Stimulated activated CD8-positive, alpha-beta memory T cell treated with anti-CD3 and anti-CD28 coated beads, Interleukin-2, amount 100 ng/mL, for 48 hours (primary cell): ENCODE data around the gene GDPD5.
"Not testable (repeated sequence)": the region's sequence is repeated elsewhere in the genome, so short reads cannot be mapped to it uniquely, and the experiment has no call there.

Experiments
- DNase-seq, 2 donors: peaks; one replicate each; pipeline ENCODE4 v3.0.0-alpha.2; 2020; ENCODE audit warnings: low read depth in 2 of 2

GDPD5 gene

DNA sequence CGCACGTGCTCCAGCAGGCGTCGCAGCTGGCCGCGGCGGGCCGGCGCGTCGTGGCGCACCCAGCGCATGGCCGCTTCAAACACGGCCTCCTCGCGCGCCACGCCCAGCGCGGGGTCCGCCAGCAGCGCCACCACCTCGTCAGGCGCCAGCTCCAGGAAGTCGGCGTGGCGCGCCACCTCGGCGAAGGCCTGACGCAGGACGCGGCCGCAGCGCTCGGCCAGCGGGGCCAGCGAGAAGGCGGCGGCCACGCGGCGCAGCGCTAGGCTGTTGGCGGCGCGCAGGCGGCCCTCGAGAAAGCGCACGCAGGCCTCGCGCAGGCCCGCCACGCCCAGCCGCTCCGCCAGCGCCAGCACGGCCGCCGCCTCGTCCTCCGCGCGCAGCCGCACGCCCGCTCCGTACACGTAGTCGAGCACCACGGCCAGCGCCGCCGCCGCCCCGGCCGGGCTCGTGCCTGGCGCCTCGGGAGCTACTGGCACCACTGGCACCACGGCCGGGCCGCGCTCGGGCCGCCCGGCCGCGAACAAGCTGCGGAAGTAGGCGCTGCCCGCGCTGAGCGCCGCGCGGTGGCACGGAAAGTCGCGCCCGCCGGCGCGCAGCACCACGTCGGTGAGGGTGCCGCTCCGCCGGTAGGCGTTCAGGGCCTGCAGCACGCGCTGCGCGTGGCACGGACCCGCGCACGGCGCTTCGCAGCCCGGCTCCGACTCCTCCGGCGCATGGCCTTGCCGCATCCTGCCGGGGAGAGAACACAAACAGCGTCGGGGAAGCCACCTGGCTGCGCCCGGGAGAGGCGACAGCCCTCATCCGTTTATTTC lies 95.6 kb downstream of the GDPD5 start:
- peak; percentile 43 to 45 for DNase-seq

DNA sequence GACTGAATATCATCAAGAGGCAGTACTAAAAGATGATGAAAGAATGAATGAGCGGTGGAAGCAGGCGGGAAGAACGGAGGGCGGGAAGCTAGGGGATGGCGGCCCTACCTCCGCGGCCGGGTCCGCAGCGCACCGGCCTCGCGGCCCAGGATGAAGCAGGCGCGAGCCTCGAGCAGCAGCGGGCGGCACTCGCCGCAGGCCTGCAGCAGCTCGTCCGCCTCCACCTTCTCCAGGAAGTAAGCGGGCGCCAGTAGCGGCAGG lies 96.2 kb downstream of the GDPD5 start:
- DNase-seq: no peak

DNA sequence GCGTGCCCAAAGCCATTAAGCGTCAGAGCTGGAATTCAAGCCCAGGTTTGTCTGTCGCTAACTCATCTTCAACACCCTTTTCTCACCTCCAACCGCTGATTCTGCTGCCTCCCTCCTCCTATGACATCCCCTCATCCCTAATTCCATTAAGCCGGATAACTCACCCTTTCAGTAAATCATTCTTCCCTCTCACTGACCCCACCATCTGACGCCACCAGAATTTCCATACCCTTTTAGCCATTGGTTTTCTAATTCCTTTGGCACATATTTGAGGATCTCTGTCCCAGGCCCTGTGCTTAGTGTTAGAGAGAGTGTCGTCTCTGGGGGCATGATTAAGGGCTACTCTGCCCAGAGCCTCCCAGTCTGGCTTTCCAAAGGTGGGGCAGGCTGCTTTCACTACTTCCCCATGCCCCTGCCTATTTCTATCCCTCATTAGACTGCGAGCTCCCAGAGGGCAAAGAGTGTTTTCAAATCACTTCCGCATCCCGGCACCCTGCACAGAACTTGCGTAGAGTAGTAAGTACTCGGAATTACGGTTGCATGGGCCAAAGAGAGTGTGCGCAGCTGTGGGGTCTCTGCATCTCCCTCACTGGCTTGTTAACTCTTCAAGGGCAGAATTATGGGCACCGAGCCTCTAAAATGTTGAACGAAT lies 96.6 kb downstream of the GDPD5 start:
- DNase-seq: no peak

DNA sequence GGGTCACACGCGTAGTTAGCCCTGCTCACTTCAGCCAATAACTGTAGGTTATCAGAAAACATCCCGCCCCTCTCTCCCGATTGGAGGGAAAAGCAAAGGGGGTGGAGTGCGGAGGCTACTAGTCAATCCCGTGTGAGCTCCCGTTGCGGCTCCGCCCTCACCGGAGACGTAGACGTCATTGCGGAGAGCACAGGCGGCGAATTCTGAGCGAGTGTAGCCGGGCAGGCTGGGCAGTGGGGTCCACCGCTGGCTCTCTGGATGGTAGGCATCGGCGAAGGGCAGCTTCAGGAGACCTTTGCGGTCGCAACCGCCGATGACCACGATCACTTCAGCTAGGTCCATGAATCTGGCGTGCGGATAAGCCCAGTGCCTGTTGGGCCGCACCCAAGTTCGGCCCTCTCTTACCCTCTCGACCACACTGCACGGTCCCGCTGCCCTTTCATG lies 97.4 kb downstream of the GDPD5 start:
- peak; percentile 32 to 69 for DNase-seq

DNA sequence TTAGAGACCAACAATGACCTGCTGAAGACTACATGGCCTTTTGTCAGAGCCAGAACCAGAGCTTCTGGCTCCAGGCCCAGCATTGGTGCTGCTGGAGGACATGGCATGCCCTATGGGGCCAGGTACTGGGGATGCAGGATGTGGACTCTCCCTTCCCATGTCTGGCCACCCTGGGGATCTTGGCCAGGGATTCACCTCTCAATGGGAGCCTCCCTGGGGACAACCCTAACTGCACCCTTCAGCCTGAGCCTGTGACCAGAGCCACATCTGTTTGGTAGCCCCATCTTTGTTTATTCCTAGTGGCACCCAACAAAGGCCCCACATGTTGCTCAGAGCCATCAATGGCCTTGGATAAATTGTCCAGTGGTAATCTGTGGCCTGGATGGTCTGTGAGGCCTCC lies 98.6 kb downstream of the GDPD5 start:
- DNase-seq: no peak

DNA sequence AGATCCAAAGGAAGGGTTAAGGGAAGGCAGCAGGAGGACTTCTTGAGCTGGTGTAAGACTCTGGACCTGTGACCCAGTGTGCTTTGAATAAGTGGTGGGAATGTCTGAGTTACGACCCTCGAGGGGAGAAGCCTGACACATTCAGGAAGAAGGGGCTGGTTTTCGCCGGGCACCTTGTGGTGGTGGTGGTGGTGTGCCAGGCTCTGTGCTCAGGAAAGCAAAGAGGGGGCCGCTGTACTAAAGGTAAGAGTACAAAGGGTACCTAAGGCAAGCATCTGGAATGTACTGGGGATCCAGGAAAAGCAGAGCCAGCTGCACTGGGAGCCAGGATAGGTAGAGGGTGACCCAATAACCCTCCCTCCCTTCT lies 99.0 kb downstream of the GDPD5 start:
- no peak for DNase-seq

DNA sequence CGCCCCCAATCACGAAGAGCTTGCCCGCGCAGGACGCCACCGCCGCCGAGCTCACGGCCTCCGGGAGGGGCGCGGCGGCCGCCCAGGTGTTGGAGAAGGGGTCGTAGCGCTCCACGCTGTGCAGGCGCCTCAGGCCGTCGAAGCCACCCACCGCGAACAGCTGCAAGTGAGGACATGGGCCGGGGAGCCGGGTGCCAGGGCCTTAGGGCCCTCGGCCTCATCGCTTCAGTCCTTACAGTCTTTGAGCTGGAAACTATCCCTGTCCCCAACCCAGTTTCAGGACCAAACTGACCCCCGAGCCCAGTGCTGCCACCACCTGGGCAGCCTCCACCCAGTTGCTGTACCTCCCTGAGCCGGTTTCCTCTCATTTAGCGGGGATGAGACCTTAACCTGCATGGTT lies 100.3 kb downstream of the GDPD5 start:
- DNase-seq: no peak

DNA sequence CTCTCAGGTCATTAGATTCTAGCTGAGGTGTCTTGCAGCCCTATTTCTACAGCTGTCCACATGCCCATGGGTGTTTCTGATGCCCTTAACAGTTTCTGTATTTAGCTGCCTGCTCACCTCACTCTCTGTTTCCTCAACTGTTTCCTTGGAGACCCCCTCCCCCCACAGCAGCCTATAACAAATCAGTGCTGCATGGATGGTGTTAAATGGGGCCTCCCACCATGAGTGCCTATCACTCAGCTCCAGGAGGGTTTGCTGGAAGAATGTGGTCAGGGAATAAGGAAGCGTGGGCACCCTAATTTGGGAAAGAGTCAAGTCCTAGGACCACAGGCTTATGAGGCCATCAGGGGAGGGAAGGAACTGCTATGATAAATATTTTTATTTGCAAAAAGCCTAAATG lies 101.3 kb downstream of the GDPD5 start:
- no peak for DNase-seq

DNA sequence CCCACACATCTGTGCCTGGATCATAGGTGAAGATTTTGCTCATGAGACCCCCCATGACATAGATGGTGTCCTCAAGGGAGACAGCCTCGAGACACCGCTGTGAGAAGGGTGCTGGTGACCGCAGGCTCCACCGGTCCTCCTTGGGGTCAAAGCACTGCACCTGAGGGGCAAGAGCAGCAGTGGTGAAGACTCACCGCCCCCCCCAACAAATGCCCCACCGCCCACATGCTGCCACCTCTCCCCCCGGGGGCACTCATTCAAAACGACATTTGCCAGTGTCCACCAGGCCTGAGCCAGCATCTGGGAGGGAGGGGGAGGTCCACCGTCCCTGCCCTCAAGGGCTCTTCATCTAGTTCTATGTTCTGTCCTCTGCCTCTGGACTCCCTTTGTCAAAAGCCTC lies 102.0 kb downstream of the GDPD5 start:
- DNase-seq: no peak

DNA sequence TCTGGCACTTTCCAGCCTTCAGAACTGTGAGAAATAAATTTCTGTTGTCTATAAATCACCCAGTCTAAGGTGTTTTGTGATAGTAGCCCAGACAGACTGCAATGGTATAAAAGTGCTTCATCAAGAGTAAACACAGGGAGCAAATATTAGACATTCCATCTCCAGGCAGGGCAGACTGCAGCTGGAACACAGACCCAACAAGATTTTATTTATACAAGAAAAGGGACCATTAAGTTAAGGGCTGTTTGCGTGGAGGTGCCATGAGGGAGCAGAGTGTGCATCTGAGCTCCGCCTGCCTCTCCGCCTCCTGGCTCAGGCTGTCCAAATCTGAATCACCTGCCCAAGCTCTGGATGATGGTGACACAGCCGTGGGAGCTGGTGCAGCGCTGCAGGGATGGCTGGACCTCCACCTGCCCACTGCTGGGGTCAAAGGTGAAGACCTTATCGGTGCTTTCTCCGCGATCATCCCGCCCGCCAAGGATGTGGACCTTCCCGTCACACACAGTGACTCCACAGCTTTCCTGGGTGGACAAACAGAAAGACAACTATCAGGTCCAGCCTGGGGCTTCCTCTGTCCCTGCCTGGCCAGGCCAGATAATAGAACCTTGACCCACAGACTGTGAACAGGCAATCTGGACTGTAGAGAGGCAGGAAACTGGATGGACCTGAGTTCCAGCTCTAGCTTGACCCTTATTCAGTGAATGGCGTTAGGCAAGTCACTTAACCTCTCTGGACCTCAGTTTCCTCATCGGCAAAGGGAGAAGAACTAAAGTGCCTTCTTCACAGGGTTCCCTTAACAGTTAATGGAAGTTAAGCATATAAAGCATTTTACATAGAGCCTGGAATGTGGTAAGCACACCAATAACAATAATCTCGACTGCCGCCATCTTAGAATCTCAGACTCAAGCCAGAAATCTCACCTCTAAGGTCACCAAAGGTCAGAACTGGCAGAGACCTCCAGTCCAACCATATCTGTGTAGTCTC lies 103.2 kb downstream of the GDPD5 start:
- DNase-seq: no peak

DNA sequence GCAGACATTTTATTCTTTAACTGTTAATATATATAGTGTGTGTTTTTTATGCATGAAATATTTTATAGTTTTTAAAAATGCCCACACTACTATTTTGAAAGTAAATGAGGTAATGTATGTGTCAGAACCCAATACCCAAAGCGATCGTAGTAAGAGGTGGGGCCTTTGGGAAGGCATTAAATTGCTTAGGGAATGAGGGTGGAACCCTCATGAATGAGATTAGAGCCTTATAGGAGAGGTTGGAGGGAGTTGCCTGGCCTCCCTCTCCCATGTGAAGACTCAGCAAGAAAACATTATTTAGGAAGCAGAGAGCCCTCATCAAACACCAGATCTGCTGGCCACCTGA lies 103.9 kb downstream of the GDPD5 start:
- DNase-seq: no peak

DNA sequence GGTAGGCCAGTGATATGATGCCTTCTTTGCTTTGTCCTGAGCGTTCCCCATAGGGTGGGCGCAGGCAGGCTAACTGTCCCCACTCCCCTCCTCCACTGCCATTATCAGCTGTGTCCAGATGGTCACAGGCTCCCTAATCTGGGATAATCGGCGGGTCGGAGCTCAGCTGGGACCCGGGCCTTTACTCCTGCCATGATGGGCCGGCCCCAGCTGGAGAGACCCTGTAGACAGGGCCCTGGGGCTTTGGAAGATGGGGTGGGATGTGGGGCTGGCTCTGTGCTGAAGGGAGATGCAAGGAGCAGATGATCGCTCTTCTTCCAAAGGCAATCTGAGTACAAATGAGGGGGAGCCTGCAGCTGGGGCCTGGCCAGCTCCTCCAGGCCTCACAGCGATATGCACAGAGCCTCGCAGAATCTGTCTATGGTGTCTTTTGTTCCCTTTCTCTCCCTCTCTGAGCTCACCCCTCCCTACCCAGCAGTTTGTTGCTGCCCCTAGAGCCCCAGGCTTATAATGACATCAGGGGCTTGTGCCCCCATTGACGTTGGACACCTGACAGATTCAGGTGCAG lies 104.6 kb downstream of the GDPD5 start:
- DNase-seq: no peak

DNA sequence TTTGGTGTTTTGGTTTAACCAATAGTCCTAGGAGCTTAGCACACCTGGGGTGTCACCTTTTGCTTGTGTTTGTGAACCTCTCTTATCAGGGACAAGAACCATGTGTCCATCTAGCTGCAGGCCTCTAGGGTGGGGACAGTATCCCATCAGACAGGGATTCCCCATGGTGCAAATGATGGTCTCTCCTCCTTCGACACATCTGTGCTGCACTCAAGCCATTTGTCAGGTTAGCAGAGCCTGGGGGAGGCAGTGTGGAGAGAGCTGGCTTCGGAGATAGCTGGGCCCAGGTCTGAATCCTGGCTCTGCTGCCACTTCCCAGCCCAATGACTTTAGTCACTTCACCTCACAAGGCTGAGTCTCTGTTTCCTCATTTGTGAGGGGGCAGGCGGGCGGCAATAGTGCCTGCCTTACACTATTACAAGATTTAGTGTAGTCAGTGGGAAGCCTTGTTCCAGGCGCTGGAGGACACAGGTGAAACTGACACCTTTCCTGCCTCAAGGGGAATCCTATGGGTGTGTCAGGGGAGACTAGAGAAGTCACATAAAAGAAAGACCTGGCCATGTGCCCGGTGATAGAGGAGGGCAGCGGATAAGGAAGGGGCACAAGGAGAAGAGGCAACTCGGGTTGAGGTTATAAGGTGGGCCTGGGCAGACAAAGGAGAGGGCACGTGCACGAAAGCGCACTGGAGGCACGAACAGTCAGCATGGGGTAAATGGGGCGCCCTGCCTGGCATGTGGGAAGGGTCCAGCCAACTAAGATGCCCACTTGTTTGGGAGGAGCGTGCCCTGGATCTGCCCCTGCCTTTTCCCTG lies 105.3 kb downstream of the GDPD5 start:
- no peak for DNase-seq

DNA sequence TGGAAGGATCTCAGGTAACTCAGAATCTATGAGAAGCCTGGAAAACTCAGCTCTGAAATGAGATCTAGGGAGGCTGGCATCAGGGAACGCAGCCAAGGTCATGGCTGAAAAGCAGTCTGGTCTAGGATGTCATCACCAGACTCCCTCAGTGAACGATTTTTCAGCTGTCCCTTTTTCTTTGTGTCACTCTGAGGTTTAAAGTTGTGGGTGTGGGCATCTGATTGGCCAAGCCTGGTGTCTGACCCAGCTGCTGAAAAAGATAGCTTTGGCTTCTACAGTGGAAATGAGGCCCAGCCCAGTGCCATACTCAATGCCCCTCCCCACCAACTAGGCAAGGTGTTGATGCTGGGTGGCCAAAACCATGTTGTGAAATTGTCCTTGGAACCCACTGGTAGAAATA lies 111.9 kb downstream of the GDPD5 start:
- no peak for DNase-seq

DNA sequence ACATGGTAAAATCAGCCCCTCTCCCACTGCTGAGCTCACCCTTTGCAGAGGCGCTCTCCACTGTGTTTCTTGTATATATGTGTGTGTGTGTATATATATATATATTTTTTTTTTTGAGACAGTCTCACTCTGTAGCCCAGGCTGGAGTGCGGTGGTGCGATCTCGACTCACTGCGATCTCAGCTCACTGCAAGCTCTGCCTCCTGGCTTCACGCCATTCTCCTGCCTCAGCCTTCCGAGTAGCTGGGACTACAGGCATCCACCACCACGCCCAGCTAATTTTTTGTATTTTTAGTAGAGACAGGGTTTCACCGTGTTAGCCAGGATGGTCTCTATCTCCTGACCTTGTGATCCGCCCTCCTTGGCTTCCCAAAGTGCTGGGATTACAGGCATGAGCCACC lies 112.6 kb downstream of the GDPD5 start:
- not testable (repeated sequence) for DNase-seq

DNA sequence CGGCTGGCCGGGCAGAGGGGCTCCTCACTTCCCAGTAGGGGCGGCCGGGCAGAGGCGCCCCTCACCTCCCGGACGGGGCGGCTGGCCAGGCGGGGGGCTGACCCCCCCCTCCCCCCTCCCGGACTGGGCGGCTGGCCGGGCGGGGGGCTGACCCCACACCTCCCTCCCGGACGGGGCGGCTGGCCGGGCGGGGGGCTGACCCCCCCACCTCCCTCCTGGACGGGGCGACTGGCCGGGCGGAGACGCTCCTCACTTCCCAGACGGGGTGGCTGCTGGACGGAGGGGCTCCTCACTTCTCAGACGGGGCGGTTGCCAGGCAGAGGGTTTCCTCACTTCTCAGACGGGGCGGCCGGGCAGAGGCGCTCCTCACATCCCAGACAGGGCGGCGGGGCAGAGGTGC lies 115.8 kb downstream of the GDPD5 start:
- DNase-seq: not testable (repeated sequence)

DNA sequence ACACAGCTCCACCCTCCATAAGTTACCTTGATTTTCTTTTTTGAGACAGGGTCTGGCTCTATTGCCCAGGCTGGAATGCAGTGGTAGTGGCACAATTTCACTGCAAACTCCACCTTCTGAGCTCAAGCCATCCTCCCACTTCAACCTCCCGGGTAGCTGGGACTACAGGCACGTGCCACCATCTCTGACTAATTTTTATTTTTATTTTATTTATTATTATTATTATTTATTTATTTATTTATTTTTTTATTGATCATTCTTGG lies 116.9 kb downstream of the GDPD5 start:
- DNase-seq: no peak

DNA sequence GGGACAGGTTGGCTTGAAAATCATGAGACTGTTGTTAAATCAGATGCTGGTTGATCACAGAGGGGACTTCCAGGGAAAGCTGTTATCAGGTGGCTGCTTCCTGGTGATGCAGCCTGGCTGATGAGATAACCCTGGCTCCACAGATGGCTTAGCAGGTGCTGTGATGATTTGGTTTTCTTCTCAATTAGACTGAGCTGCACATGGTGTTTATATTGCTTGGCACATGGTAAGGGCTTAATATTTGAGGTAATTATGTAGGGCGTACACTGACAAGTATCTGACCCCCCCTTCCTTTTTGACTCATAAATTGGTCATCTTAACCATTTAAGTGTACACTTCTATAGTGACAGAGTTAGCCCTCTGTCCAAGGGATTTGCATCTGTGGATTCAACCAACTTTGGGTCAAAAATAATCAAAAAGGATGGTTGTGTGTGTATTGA lies 119.4 kb downstream of the GDPD5 start:
- DNase-seq: no peak

DNA sequence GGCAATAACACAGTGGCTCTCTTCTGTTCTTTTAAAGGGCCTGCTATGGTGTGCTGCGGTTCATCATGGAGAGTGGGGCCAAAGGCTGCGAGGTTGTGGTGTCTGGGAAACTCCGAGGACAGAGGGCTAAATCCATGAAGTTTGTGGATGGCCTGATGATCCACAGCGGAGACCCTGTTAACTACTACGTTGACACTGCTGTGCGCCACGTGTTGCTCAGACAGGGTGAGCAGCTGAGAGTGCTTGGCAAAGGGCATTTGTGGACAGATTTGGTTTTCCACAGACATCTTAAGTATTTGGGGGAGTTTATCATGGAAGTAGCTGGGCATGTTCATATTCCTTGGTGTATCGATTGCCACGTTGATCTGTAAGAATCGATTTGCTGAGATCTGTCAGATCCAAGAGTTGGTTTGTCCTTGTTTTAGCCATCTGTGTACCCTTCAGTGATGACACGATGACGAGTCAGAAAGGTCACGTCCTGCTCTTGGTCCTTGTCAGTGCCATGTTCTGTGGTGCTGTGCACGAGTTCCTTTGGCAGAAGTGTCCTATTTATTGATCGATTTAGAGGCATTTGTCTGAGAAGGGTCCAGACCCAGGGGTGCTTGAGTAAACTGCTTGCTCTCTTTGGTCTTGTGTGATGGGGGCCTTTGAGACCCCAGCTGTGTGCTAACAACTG lies 121.6 kb downstream of the GDPD5 start:
- DNase-seq: no peak

DNA sequence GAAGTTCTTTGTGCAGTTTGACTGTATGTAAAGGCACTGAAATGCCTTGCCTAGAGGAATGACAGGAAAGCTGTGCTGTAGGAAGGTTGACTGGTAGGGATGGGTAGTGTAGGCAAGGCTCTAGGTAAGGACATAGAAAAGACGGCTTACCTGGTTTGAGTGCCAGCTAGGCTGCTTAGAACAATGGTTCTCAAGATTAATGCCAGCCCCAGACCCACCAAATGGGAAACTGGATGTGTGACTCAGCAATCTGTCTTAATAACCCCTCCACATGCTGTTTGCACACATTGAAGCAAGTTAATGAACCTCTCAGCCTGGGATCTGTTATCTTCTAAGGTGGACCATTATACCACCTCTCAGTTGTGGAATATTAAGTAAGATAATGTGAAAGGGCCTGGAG lies 122.7 kb downstream of the GDPD5 start:
- DNase-seq: no peak
